Gastroesophageal sphincter (tissue), 3 donors: ENCODE data around the gene ZFR2.

Experiments used
- CTCF ChIP-seq, 4 experiments: fragments of 200-600 bp in 2 of 4; fragments of 450-650 bp in 2 of 4; sonication (generic) in 1 of 4; IDR thresholded peaks; one replicate each; pipeline ENCODE4 v1.5.1; 2017 to 2019; ENCODE audit warnings: antibody characterized with exemption in 4 of 4, mild to moderate bottlenecking in 2 of 4, moderate library complexity in 2 of 4
- POLR2A ChIP-seq, 2 donors: fragments of 450-650 bp; IDR thresholded peaks; one replicate each; pipeline ENCODE4 v1.6.1; 2017; ENCODE audit warnings: antibody characterized with exemption in 2 of 2, mild to moderate bottlenecking in 2 of 2, moderate library complexity in 1 of 2

GRCh38 chr19:3767050-3767449 lies 101.8 kb downstream of the ZFR2 start:
- TF ChIP-seq CTCF (IDR thresholded peaks at IDR 0.05): no peak
- TF ChIP-seq POLR2A (IDR thresholded peaks at IDR 0.05): no peak
